ENCODE results near the gene B9D2. TPM values are rescaled to one million over a fixed set of nuclear protein-coding genes. Genes with fewer than 3 reads are reported as not detected.

The B9D2 gene
- total and polyA plus RNA-seq, 7 donors = 7.2 to 14.5 (median 10.1) TPM

DNA sequence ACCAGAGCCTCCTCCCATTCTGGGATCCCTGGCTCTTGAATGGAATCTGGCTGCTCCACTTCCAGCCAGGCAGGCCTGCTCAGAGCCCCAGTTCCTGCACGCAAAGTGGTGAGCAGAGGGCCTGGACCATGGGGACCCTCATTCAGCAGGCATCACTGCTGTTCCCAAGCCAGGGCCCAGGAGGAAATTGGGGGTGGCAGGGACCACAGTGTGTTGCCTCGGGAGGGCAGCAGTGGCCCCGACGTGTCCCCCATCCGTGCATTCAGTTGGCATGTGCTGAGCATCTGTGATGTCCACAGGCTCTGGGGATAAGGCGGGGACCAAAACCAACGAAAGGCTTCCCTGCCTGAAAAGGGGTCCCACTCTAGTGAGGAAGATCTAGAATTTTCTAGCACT, 42.7 kb downstream of the B9D2 start:
- Histone ChIP-seq H3K4me1 (peaks cover 0 to 50% (median 48%) of the 10 kb centered on the region in 4 donors), H3K27me3 (no peaks in the 10 kb centered on the region), H3K4me3 (no peak overlapping the region), H3K27ac (peak overlapping the region in 3 of 4 donors; percentile 79 to 87 (median 84)), H3K36me3 (peaks cover 0 to 58% (median 37%) of the 10 kb centered on the region in 4 donors), H3K9me3 (no peaks in the 10 kb centered on the region)
- no peak for DNase-seq
- TF ChIP-seq, protein P1, sequence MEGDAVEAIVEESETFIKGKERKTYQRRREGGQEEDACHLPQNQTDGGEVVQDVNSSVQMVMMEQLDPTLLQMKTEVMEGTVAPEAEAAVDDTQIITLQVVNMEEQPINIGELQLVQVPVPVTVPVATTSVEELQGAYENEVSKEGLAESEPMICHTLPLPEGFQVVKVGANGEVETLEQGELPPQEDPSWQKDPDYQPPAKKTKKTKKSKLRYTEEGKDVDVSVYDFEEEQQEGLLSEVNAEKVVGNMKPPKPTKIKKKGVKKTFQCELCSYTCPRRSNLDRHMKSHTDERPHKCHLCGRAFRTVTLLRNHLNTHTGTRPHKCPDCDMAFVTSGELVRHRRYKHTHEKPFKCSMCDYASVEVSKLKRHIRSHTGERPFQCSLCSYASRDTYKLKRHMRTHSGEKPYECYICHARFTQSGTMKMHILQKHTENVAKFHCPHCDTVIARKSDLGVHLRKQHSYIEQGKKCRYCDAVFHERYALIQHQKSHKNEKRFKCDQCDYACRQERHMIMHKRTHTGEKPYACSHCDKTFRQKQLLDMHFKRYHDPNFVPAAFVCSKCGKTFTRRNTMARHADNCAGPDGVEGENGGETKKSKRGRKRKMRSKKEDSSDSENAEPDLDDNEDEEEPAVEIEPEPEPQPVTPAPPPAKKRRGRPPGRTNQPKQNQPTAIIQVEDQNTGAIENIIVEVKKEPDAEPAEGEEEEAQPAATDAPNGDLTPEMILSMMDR (IDR thresholded peaks at IDR 0.05) = no peak
- no peak for TF ChIP-seq EP300 (IDR thresholded peaks at IDR 0.05)
- TF ChIP-seq POLR2AphosphoS5 (IDR thresholded peaks at IDR 0.05) = no peak
- TF ChIP-seq POLR2A (IDR thresholded peaks at IDR 0.05) = no peak
- WGBS, 2 donors = 86% methylated on average over 7 of the region's 7 CpGs
- intact Hi-C loops (cut with DNase I) = no loop called here

DNA sequence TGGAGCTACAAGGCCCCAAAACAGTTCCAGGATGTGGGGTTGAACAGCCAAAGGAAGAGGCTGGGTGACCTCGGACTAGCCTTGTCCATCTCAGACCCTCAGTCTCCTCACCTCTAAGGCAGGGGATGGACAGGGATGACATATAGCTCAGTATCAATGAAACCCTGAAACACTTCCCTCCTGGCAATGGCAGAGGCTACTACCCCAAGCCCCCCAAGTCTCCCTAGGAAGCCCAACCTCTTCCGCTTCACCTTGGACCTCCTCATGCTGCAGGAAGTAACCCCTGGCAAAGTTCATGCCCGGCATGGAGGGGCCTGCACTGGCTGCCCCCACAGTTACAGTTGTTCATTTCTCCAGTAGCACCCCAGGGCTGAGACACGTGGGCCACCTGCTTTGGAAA, 43.4 kb downstream of the B9D2 start:
- 90 to 91% methylated on average over 4 of the region's 4 CpGs for WGBS, 2 donors
- no peak for TF ChIP-seq POLR2AphosphoS5 (IDR thresholded peaks at IDR 0.05)
- no peak for TF ChIP-seq POLR2A (IDR thresholded peaks at IDR 0.05)
- TF ChIP-seq, protein P1 (IDR thresholded peaks at IDR 0.05) = no peak
- no peak for TF ChIP-seq EP300 (IDR thresholded peaks at IDR 0.05)
- H3K27ac ChIP-seq = no peak overlapping the region
- no peaks in the 10 kb centered on the region for H3K9me3 ChIP-seq
- H3K4me1 ChIP-seq = peaks cover 0 to 44% (median 42%) of the 10 kb centered on the region in 4 donors
- H3K36me3 ChIP-seq = peaks cover 0 to 65% (median 39%) of the 10 kb centered on the region in 4 donors
- H3K4me3 ChIP-seq = no peak overlapping the region
- no peaks in the 10 kb centered on the region for H3K27me3 ChIP-seq
- no peak for DNase-seq
- intact Hi-C loops (cut with DNase I) = no loop called here

DNA sequence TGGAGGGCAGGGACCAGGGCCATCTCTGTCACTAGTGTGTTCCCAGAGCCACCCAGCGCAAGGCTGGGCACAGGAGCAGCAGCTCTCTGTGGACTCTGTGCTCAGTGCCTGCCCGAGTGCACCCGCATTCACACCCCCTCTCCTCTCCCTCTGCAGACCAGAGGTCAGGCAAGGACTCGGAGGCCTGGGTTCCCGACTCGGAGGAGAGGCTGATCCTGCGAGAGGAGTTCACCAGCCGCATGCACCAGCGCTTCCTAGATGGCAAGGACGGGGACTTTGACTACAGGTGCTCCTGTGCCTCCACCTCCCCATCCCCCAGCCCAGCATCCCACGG, 43.8 kb downstream of the B9D2 start:
- intact Hi-C loops (cut with DNase I) = no loop called here
- TF ChIP-seq POLR2A (IDR thresholded peaks at IDR 0.05) (no peak), POLR2AphosphoS5 (IDR thresholded peaks at IDR 0.05) (no peak), EP300 (IDR thresholded peaks at IDR 0.05) (no peak)
- TF ChIP-seq, protein P1 (IDR thresholded peaks at IDR 0.05) = no peak
- H3K36me3 ChIP-seq = peaks cover 0 to 69% (median 39%) of the 10 kb centered on the region in 4 donors
- H3K27me3 ChIP-seq = no peaks in the 10 kb centered on the region
- H3K9me3 ChIP-seq = no peaks in the 10 kb centered on the region
- H3K4me1 ChIP-seq = peaks cover 0 to 39% (median 38%) of the 10 kb centered on the region in 4 donors
- no peak overlapping the region for H3K27ac ChIP-seq
- WGBS, 2 donors = 89 to 94% methylated on average over 11 of the region's 11 CpGs
- DNase-seq = no peak
- no peak overlapping the region for H3K4me3 ChIP-seq

DNA sequence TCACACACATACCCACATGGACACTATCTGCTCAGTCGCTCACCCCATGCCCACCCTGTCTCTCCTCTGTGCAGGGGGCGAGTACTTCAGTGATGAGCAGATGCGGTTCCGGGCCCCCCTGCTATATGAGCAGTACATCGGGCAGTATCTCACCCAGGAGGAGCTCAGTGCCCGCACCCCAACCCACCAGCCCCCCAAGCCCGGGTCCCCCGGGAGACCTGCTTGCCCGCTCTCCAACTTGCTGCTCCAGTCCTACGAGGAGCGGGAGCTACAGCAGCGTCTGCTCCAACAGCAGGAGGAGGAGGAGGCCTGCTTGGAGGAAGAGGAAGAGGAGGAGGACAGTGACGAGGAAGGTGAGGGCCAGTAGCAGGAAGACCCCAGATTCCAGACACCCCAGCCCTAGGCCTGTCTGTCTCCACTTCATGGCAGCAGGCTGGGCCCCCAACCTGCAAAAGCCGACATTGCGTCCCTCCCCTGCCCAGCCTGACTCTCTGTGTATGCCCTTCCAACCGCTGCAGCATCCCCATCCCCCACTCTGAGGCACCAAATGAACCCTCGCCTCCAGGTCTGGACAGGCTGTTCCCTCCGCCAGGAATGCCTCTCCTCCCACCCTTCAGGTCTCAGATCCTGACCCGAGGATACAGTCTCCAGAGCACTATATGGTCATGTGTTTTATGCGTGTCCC, 44.3 kb downstream of the B9D2 start:
- H3K4me1 ChIP-seq = peaks cover 0 to 34% (median 33%) of the 10 kb centered on the region in 4 donors
- TF ChIP-seq POLR2AphosphoS5 (IDR thresholded peaks at IDR 0.05) (no peak), EP300 (IDR thresholded peaks at IDR 0.05) (no peak), POLR2A (IDR thresholded peaks at IDR 0.05) (no peak)
- TF ChIP-seq, protein P1 (IDR thresholded peaks at IDR 0.05) = no peak
- no peaks in the 10 kb centered on the region for H3K9me3 ChIP-seq
- DNase-seq = no peak
- WGBS, 2 donors = 90 to 93% methylated on average over 20 of the region's 20 CpGs
- no peak overlapping the region for H3K27ac ChIP-seq
- no peak overlapping the region for H3K4me3 ChIP-seq
- peaks cover 0 to 74% (median 39%) of the 10 kb centered on the region in 4 donors for H3K36me3 ChIP-seq
- no peaks in the 10 kb centered on the region for H3K27me3 ChIP-seq
- intact Hi-C loops (cut with DNase I) = no loop called here
